GM23248 (cell line): ENCODE results near the gene S100A1. TPM values are rescaled to one million over a fixed set of nuclear protein-coding genes. Genes with fewer than 3 reads are reported as not detected.
"Not testable (repeated sequence)": the region's sequence is repeated elsewhere in the genome, so short reads cannot be mapped to it uniquely, and the experiment has no call there.

Experiments
- DNase-seq: peaks from one replicate; pipeline ENCODE4 v3.0.0-alpha.2; 2015
- H2AFZ ChIP-seq: fragments of 200-600 bp; sonication (generic); 2 replicates; pipeline ENCODE4 v1.6.1; 2016; ENCODE audit warnings: antibody characterized with exemption
- H3F3A ChIP-seq: fragments of 200-600 bp; sonication (generic); 2 replicates; pipeline ENCODE4 v1.6.1; 2016; ENCODE audit warnings: mild to moderate bottlenecking, antibody characterized with exemption, mixed run types; ENCODE audit not compliant: insufficient read depth
- H3K27ac ChIP-seq: fragments of 200-600 bp; sonication (generic); 2 replicates; pipeline ENCODE4 v1.5.1; 2016; ENCODE audit warnings: mild to moderate bottlenecking
- H3K27me3 ChIP-seq: fragments of 200-600 bp; sonication (generic); replicated peaks from 2 replicates; pipeline ENCODE4 v1.6.1; 2016; ENCODE audit warnings: mild to moderate bottlenecking; ENCODE audit not compliant: insufficient read depth
- H3K36me3 ChIP-seq: fragments of 200-600 bp; sonication (generic); 2 replicates; pipeline ENCODE4 v1.6.1; 2016; ENCODE audit warnings: low read depth, mild to moderate bottlenecking
- H3K4me1 ChIP-seq: fragments of 200-600 bp; sonication (generic); 2 replicates; pipeline ENCODE4 v1.6.1; 2016; ENCODE audit warnings: mild to moderate bottlenecking; ENCODE audit not compliant: insufficient read depth
- H3K4me2 ChIP-seq: fragments of 200-600 bp; sonication (generic); one replicate; pipeline ENCODE4 v1.6.1; 2016; ENCODE audit warnings: mild to moderate bottlenecking; ENCODE audit not compliant: unreplicated experiment
- H3K4me3 ChIP-seq: fragments of 200-600 bp; sonication (generic); 2 replicates; pipeline ENCODE4 v1.5.1; 2016; ENCODE audit warnings: mild to moderate bottlenecking
- H3K79me2 ChIP-seq: fragments of 200-600 bp; sonication (generic); 2 replicates; pipeline ENCODE4 v1.6.1; 2016; ENCODE audit warnings: mild to moderate bottlenecking; ENCODE audit not compliant: insufficient read depth
- H3K9ac ChIP-seq: fragments of 200-600 bp; sonication (generic); 2 replicates; pipeline ENCODE4 v1.6.1; 2016; ENCODE audit warnings: mild to moderate bottlenecking
- H3K9me2 ChIP-seq: fragments of 200-600 bp; sonication (generic); 2 replicates; pipeline ENCODE4 v1.6.1; 2016; ENCODE audit warnings: mixed run types, mild to moderate bottlenecking, moderate library complexity; ENCODE audit not compliant: insufficient read depth
- H3K9me3 ChIP-seq: fragments of 200-600 bp; sonication (generic); one replicate; pipeline ENCODE4 v1.6.1; 2017; ENCODE audit warnings: low read depth
- H4K20me1 ChIP-seq: fragments of 200-600 bp; sonication (generic); 2 replicates; pipeline ENCODE4 v1.6.0; 2016; ENCODE audit not compliant: insufficient read depth
- EZH2 ChIP-seq: fragments of 200-600 bp; sonication (generic); IDR thresholded peaks from 2 replicates; pipeline ENCODE4 v1.6.1; 2018; ENCODE audit warnings: antibody characterized with exemption, mild to moderate bottlenecking; ENCODE audit not compliant: insufficient read depth, poor library complexity, severe bottlenecking
- EZH2phosphoT487 ChIP-seq: fragments of 200-600 bp; sonication (generic); IDR thresholded peaks from 2 replicates; pipeline ENCODE4 v1.6.1; 2018; ENCODE audit warnings: antibody characterized with exemption, moderate library complexity, mild to moderate bottlenecking, low read depth; ENCODE audit not compliant: insufficient read depth
- WGBS, 2 experiments: methylation state at CpG; one replicate each; pipeline ENCODE4 v1.1.6; 2015 to 2017; ENCODE audit warnings: low lambda C conversion rate in 2 of 2, low coverage in 1 of 2; ENCODE audit errors: missing lambda C conversion rate in 2 of 2; 5-methylcytosine and 5-hydroxymethylcytosine counted together
- in situ Hi-C: fragments of 300-500 bp; cut with MboI; formaldehyde crosslinking; loops from 2 replicates; pipeline ENCODE4 v1.15.0; 2020
- polyA plus RNA-seq: library from polyadenylated mRNA; unstranded; fragments of >200 nt; fragmentation: Nextera tagmentation; extraction: Ambion mirVana; gene quantifications from 2 replicates; pipeline ENCODE4 v1.2.1, GENCODE V29; 2016
- total RNA-seq: library from RNA; depleted of rRNA; stranded (reverse); fragments of >200 nt; shearing (Covaris generic); gene quantifications from 2 replicates; pipeline ENCODE4 v1.2.3, GENCODE V29; 2014

The S100A1 gene
- total and polyA plus RNA-seq, 2 experiments from 2014 or later = 0.30 TPM; not detected in 1

DNA sequence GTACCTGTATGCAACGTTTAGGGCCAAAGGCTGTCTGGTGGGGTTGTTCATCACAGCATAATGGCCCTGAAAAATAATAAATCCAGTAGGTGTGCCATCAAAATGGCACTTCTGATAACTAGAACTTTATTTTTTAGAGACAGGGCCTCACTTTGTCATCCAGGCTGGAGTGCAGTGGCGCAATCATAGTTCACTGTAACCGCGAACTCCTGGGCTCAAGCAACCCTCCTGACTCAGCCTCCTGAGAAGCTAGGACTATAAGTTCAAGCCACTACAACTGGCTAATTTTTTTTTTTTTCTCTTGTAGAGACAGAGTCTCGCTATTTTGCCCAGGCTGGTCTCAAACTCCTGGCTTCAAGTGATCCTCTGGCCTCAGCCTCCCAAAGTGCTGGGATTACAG lies 35.0 kb downstream of the S100A1 start:
- no peaks in the 10 kb centered on the region for H3K27me3 ChIP-seq
- no peaks in the 10 kb centered on the region for H3K9me3 ChIP-seq
- 77 to 82% methylated on average over 5 of the region's 5 CpGs for WGBS, 2 experiments
- in situ Hi-C loops = no loop called here
- TF ChIP-seq EZH2phosphoT487 (no peak), EZH2 (no peak)
- H3K4me2 ChIP-seq = no peak overlapping the region
- peaks cover 56% of the 10 kb centered on the region for H3K79me2 ChIP-seq
- H3K4me3 ChIP-seq = no peak overlapping the region
- H3K9me2 ChIP-seq = no peaks in the 10 kb centered on the region
- peak overlapping the region; percentile 64 for H3K27ac ChIP-seq
- H2AFZ ChIP-seq = no peak overlapping the region
- no peak overlapping the region for H3K9ac ChIP-seq
- H3K36me3 ChIP-seq = peaks cover 73% of the 10 kb centered on the region
- H4K20me1 ChIP-seq = no peaks in the 10 kb centered on the region
- DNase-seq = peak; percentile 68
- H3F3A ChIP-seq = peaks cover 73% of the 10 kb centered on the region
- H3K4me1 ChIP-seq = peaks cover 10% of the 10 kb centered on the region; the same call in 1 of the 2 replicates

DNA sequence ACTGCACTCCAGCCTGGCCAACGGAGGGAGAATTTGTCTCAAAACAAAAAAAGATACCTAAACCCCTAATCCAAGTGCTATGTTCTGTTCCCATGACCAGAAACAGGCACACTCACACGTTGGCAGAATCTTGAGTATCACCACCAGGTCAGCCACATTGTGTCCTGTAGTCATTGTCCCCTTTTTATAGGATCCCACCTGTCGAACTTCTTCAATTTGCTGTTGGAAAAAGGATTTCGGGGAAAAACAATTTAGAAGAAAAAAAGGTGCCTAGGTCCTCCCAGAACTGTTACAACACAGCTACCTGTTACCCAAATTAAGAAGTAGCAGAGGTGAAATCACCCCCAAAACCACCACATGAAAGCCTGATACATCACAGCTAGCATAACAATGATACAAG lies 39.2 kb downstream of the S100A1 start:
- Histone ChIP-seq H3K4me2 (no peak overlapping the region), H3K27ac (no peak overlapping the region), H3K4me3 (no peak overlapping the region), H3K9ac (no peak overlapping the region), H3K36me3 (peaks cover 74% of the 10 kb centered on the region), H3K79me2 (peaks cover 63% of the 10 kb centered on the region), H3K9me2 (no peaks in the 10 kb centered on the region), H2AFZ (no peak overlapping the region), H3F3A (peaks cover 73% of the 10 kb centered on the region), H4K20me1 (no peaks in the 10 kb centered on the region), H3K27me3 (no peaks in the 10 kb centered on the region), H3K9me3 (no peaks in the 10 kb centered on the region), H3K4me1 (peaks cover 12% of the 10 kb centered on the region)
- TF ChIP-seq EZH2 (no peak), EZH2phosphoT487 (no peak)
- DNase-seq = no peak
- in situ Hi-C loops = no loop called here
- 79 to 85% methylated on average over 4 of the region's 4 CpGs for WGBS, 2 experiments

DNA sequence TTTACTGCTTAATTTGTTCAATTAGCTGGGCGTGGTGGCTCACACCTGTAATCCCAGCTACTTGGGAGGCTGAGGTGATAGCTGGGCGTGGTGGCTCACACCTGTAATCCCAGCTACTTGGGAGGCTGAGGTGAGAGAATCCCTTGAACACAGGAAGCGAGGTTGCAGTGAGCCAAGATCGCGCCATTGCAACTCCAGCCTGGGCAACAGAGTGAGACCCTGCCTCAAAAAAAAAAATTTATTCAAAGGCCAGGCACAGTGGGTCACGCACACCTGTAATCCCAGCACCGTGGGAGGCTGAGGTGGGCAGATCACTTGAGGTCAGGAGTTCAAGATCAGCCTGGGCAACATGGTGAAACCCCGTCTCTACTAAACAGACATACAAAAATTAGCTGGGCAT lies 40.4 kb downstream of the S100A1 start:
- H3K9me3 ChIP-seq, H3K9ac ChIP-seq, H3K9me2 ChIP-seq, H3K27ac ChIP-seq, DNase-seq, in situ Hi-C loops, H4K20me1 ChIP-seq, H2AFZ ChIP-seq, H3K4me2 ChIP-seq, H3K27me3 ChIP-seq, H3K4me1 ChIP-seq, H3K4me3 ChIP-seq: not testable (repeated sequence)
- Histone ChIP-seq H3K79me2 (peaks cover 63% of the 10 kb centered on the region), H3F3A (peaks cover 73% of the 10 kb centered on the region), H3K36me3 (peaks cover 61% of the 10 kb centered on the region)
- 86 to 89% methylated on average over 8 of the region's 8 CpGs for WGBS, 2 experiments

DNA sequence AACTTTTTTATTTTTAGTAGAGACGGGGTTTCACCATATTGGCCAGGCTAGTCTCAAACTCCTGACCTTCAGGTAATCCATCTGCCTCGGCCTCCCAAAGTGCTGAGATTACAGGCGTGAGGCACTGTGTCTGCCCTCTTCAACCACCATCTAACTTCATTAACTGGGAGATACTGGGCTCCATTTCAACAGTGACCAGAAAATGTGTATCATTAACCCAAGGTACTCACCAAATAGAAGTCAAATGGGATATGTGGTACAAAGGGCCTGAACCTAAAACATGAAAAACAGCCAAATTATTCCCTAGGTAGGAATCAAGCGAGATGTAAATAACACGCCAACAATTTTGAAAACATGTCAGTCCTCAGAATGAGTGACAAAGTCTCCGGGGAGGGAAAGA lies 41.4 kb downstream of the S100A1 start:
- H3K9me2 ChIP-seq = no peaks in the 10 kb centered on the region
- no peaks in the 10 kb centered on the region for H3K9me3 ChIP-seq
- peaks cover 52% of the 10 kb centered on the region for H3K36me3 ChIP-seq
- H3K9ac ChIP-seq = peak overlapping the region; percentile 97
- H3K27ac ChIP-seq = no peak overlapping the region
- peaks cover 62% of the 10 kb centered on the region for H3K79me2 ChIP-seq
- H4K20me1 ChIP-seq = no peaks in the 10 kb centered on the region
- no peak for DNase-seq
- TF ChIP-seq EZH2phosphoT487 (no peak), EZH2 (no peak)
- H3K4me1 ChIP-seq = peaks cover 9% of the 10 kb centered on the region
- H3K27me3 ChIP-seq = no peaks in the 10 kb centered on the region
- 69 to 71% methylated on average over 6 of the region's 6 CpGs for WGBS, 2 experiments
- in situ Hi-C loops = no loop called here
- H3F3A ChIP-seq = peaks cover 64% of the 10 kb centered on the region
- H2AFZ ChIP-seq = no peak overlapping the region
- H3K4me2 ChIP-seq = peak overlapping the region; percentile 95
- peak overlapping the region; percentile 97 for H3K4me3 ChIP-seq

DNA sequence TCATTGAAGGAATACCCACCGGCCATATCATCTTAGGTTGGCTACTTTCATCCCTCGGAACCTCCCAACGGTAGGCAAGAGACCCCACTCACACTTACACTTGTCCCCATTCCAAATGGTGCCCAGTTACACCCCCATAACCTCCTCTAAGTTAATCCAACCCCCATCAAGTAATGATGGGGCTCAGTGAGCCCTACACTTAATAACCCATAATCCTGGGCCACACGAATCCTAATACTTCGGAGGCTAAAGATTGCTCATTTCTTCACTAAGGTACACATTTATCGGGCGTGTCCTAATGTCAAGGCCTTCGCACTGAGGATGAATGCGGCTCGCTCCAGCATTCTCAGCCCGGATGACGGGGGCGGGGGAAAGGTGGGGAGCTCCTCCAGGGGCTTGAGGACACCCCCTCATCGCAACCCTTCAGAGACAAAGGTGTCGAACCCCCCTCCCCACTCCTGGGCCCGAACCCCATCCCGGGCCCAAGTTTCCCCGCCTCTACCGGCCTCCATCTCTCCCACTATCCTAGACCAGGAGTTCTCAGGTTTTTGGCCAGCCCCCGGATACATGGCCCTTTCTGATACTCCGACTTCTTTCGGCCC lies 42.1 kb downstream of the S100A1 start:
- Histone ChIP-seq H4K20me1 (no peaks in the 10 kb centered on the region), H3K27me3 (no peaks in the 10 kb centered on the region), H3K27ac (peak overlapping the region; percentile 68), H3K4me3 (peak overlapping the region; percentile 97), H3F3A (peaks cover 56% of the 10 kb centered on the region), H3K9ac (peak overlapping the region; percentile 97), H3K9me2 (no peaks in the 10 kb centered on the region), H3K9me3 (no peaks in the 10 kb centered on the region), H3K36me3 (peaks cover 45% of the 10 kb centered on the region), H3K4me2 (peak overlapping the region; percentile 95), H2AFZ (peak overlapping the region; percentile 73), H3K79me2 (peaks cover 55% of the 10 kb centered on the region), H3K4me1 (peaks cover 9% of the 10 kb centered on the region)
- WGBS, 2 experiments = 2 to 3% methylated on average over 22 of the region's 22 CpGs
- DNase-seq = peak; percentile 45
- TF ChIP-seq EZH2phosphoT487 (no peak), EZH2 (no peak)
- in situ Hi-C loops = no loop called here
